Neutrophil (primary cell): ENCODE results near the gene DMD.
"Not testable (repeated sequence)": the region's sequence is repeated elsewhere in the genome, so short reads cannot be mapped to it uniquely, and the experiment has no call there.

ENCODE experiments used
- H3K27ac ChIP-seq: fragments of 200-600 bp; sonication (generic); 2 replicates; pipeline ENCODE4 v1.5.1; 2016; ENCODE audit warnings: mild to moderate bottlenecking, moderate library complexity
- H3K27me3 ChIP-seq: fragments of 200-600 bp; sonication (generic); 2 replicates; pipeline ENCODE4 v1.6.0; 2016; ENCODE audit warnings: mild to moderate bottlenecking
- H3K36me3 ChIP-seq: fragments of 200-600 bp; sonication (generic); 2 replicates; pipeline ENCODE4 v1.5.1; 2017
- H3K4me1 ChIP-seq, 2 experiments: fragments of 200-600 bp in 1 of 2; sonication (generic) in 1 of 2; 1 replicate in 1 of 2; 2 replicates in 1 of 2; pipeline versions ENCODE4 v1.5.1 to v1.6.1; 2013 to 2016; ENCODE audit warnings: low read depth in 1 of 2, low read length in 1 of 2, mild to moderate bottlenecking in 1 of 2, moderate library complexity in 1 of 2; ENCODE audit not compliant: control insufficient read depth in 1 of 2, insufficient read depth in 1 of 2
- H3K4me3 ChIP-seq, 2 experiments: fragments of 200-600 bp in 1 of 2; sonication (generic) in 1 of 2; 1 replicate in 1 of 2; 2 replicates in 1 of 2; pipeline ENCODE4 v1.5.1; 2013 to 2016; ENCODE audit warnings: low read depth in 1 of 2, low read length in 1 of 2, mild to moderate bottlenecking in 1 of 2, moderate library complexity in 1 of 2
- H3K9me3 ChIP-seq: fragments of 200-600 bp; sonication (generic); 2 replicates; pipeline ENCODE4 v1.5.1; 2016
- TF ChIP-seq, protein P1 (sequence below): fragments of 200-600 bp; sonication (generic); IDR thresholded peaks from 2 replicates; pipeline ENCODE4 v1.5.1; 2016; ENCODE audit warnings: antibody characterized with exemption

Gene DMD

DNA sequence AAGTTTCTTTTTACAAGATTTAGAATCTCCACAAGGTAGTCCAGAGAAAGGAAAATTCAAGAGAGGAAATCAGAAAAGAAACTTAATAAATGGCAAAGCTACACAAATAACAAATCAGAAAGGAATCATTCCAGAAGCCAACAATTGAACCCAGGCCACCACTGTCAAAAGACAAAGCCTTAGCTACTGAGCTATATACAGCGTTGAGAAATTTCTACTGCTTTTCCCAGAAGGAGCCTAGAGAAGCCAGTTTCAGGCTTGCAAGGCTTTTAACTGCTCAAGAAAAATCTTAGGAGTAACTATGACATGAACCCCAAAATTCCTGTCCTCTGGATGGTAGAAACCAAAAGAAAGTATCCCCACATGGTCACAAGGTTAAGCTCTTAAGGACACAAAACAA lies 129.0 kb downstream of the DMD start:
- no peaks in the 10 kb centered on the region for H3K36me3 ChIP-seq
- no peak overlapping the region for H3K4me3 ChIP-seq
- no peaks in the 10 kb centered on the region for H3K4me1 ChIP-seq
- H3K9me3 ChIP-seq: no peaks in the 10 kb centered on the region
- H3K27me3 ChIP-seq: no peaks in the 10 kb centered on the region
- TF ChIP-seq, protein P1, sequence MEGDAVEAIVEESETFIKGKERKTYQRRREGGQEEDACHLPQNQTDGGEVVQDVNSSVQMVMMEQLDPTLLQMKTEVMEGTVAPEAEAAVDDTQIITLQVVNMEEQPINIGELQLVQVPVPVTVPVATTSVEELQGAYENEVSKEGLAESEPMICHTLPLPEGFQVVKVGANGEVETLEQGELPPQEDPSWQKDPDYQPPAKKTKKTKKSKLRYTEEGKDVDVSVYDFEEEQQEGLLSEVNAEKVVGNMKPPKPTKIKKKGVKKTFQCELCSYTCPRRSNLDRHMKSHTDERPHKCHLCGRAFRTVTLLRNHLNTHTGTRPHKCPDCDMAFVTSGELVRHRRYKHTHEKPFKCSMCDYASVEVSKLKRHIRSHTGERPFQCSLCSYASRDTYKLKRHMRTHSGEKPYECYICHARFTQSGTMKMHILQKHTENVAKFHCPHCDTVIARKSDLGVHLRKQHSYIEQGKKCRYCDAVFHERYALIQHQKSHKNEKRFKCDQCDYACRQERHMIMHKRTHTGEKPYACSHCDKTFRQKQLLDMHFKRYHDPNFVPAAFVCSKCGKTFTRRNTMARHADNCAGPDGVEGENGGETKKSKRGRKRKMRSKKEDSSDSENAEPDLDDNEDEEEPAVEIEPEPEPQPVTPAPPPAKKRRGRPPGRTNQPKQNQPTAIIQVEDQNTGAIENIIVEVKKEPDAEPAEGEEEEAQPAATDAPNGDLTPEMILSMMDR: no peak
- H3K27ac ChIP-seq: no peak overlapping the region

DNA sequence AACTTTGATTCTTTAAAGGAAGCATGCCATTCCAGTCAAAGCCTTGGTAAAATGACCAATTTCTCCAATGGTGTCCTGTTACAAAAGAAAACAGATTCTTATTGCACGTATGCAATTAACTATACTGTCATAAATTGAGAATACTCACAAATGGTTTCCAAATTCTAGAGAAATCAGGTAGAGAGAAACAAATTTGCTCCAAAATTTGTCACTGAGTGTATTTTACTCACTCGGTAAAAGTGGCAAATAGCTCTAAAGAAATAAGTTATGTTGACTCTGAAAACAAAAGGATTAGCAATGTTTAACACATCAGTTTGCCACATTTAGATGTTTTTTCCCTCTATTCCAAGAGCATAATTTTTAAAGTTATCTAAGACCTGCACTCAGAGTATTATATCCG lies 133.1 kb downstream of the DMD start:
- Histone ChIP-seq H3K4me3 (no peak overlapping the region), H3K27me3 (no peaks in the 10 kb centered on the region), H3K9me3 (no peaks in the 10 kb centered on the region), H3K27ac (no peak overlapping the region), H3K4me1 (no peaks in the 10 kb centered on the region), H3K36me3 (no peaks in the 10 kb centered on the region)
- TF ChIP-seq, protein P1: no peak

DNA sequence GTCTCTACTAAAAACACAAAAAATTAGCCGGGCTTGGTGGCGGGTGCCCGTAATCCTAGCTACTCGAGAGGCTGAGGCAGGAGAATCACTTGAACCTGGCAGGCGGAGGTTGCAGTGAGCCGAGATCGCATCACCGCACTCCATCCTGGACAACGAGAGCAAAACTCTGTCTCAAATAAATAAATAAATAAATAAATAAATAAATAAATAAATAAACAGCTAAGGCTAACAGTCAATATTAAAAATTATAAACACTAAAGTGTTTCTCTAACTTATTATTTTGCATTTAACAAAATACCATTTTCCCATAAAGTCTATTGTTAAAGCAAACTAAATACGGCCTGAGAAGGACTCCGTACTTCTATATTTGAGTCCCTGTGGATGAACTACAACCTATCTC lies 137.7 kb downstream of the DMD start:
- not testable (repeated sequence) for H3K27me3 ChIP-seq, H3K27ac ChIP-seq, H3K36me3 ChIP-seq, H3K9me3 ChIP-seq, H3K4me3 ChIP-seq, H3K4me1 ChIP-seq

DNA sequence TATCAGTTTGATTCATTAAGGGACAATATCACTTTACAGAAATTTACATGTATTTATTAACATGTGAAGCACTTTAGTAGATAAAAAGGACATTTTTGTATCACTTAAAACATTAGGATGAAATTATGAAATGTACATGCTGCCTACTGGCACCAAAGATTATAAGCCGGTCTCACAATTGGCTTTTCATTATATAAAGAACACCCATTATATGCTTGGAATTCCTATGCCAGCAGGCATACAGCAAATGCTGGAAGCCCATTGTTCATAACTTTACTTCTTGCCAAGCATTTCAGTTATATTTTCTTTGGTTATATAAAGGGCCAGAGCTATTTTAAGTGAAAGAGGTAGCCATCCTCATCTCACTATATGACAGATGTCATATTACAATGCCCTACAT lies 145.9 kb downstream of the DMD start:
- TF ChIP-seq, protein P1: no peak
- H3K4me1 ChIP-seq: no peaks in the 10 kb centered on the region
- no peaks in the 10 kb centered on the region for H3K9me3 ChIP-seq
- H3K36me3 ChIP-seq: no peaks in the 10 kb centered on the region
- no peaks in the 10 kb centered on the region for H3K27me3 ChIP-seq
- H3K27ac ChIP-seq: no peak overlapping the region
- H3K4me3 ChIP-seq: no peak overlapping the region

DNA sequence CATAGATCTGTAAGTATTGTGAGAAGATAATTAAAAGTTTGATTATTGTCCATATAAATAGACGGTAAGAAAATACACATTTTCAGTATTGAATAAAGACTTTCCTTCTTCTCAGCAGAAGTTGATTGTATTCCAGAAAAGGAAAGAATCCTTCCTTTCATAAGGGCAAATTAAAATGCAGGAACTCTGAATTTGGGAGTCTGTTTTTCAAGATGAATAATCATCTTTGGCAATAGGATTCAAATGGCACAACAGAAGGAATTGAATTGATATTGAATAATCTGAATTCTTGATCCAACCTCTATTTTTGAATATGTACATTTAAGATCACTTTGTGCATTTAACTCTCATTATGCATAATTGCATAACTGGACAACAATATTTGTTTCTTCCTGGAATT lies 149.3 kb downstream of the DMD start:
- Histone ChIP-seq H3K4me1 (no peaks in the 10 kb centered on the region), H3K27ac (no peak overlapping the region), H3K4me3 (no peak overlapping the region), H3K9me3 (no peaks in the 10 kb centered on the region), H3K27me3 (no peaks in the 10 kb centered on the region), H3K36me3 (no peaks in the 10 kb centered on the region)
- TF ChIP-seq, protein P1: no peak

DNA sequence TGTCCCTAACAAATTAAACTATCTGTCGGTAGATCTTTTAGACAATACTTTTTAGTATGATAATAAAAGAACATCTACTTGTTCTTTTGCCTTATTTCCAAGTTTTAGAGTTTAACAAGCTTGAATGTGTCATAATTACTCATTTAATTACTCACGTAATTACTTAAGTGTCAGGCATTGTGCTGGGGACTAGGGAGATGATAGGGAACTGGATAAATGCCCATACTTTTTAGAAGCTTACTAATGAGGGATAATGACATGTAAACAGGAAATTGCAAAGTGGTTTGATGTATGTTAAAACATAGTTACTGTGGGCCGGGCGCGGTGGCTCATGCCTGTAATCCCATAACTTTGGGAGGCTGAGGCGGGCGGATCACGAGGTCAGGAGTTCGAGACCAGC lies 158.3 kb downstream of the DMD start:
- H3K4me3 ChIP-seq: no peak overlapping the region
- H3K9me3 ChIP-seq: no peaks in the 10 kb centered on the region
- no peaks in the 10 kb centered on the region for H3K4me1 ChIP-seq
- H3K36me3 ChIP-seq: no peaks in the 10 kb centered on the region
- H3K27me3 ChIP-seq: no peaks in the 10 kb centered on the region
- TF ChIP-seq, protein P1: no peak
- H3K27ac ChIP-seq: no peak overlapping the region
